ENCODE results near the gene LAMTOR1.
"Not testable (repeated sequence)": the region's sequence is repeated elsewhere in the genome, so short reads cannot be mapped to it uniquely, and the experiment has no call there.

LAMTOR1 gene

GRCh38 chr11:72102946-72103753, at the start of gene LAMTOR1:
TSS of gene LAMTOR1 (minus strand) at chr11:72103297. CDS start at chr11:72103224, 73 bp downstream.
- peak; percentile 95 for DNase-seq

- DNase-seq: no peak
Measured at GRCh38 chr11:72150882-72151281, 47.8 kb upstream of the LAMTOR1 start.

- DNase-seq: no peak
Measured at GRCh38 chr11:72146625-72147024, 43.5 kb upstream of the LAMTOR1 start.

GRCh38 chr11:72144807-72145565, 41.9 kb upstream of the LAMTOR1 start:
- DNase-seq: no peak

- not testable (repeated sequence) for DNase-seq
Measured at GRCh38 chr11:72142543-72142942, 39.4 kb upstream of the LAMTOR1 start.

- DNase-seq: not testable (repeated sequence)
Measured at GRCh38 chr11:72142086-72142485, 39.0 kb upstream of the LAMTOR1 start.

- DNase-seq: no peak
Measured at GRCh38 chr11:72141066-72141465, 38.0 kb upstream of the LAMTOR1 start.

- no peak for DNase-seq
Measured at GRCh38 chr11:72140661-72141060, 37.6 kb upstream of the LAMTOR1 start.

- DNase-seq: no peak
Measured at GRCh38 chr11:72139500-72139899, 36.4 kb upstream of the LAMTOR1 start.

GRCh38 chr11:72138821-72139390, 35.8 kb upstream of the LAMTOR1 start:
- DNase-seq: no peak

GRCh38 chr11:72136684-72137262, 33.7 kb upstream of the LAMTOR1 start:
- no peak for DNase-seq

GRCh38 chr11:72135891-72136683, 33.0 kb upstream of the LAMTOR1 start:
- no peak for DNase-seq

- DNase-seq: not testable (repeated sequence)
Measured at GRCh38 chr11:72135473-72135872, 32.4 kb upstream of the LAMTOR1 start, which contains the start of gene FOLR3. TSS of gene FOLR3 (plus strand) at chr11:72135725. CDS start at chr11:72135953, 228 bp downstream.

- no peak for DNase-seq
Measured at GRCh38 chr11:72132646-72133045, 29.5 kb upstream of the LAMTOR1 start.

GRCh38 chr11:72129381-72129780, 26.3 kb upstream of the LAMTOR1 start:
- DNase-seq: no peak

GRCh38 chr11:72127923-72128322, 24.8 kb upstream of the LAMTOR1 start:
- DNase-seq: no peak

- no peak for DNase-seq
Measured at GRCh38 chr11:72125956-72126355, 22.9 kb upstream of the LAMTOR1 start.

GRCh38 chr11:72124046-72124445, 20.9 kb upstream of the LAMTOR1 start:
- DNase-seq: no peak

GRCh38 chr11:72123117-72123653, 20.1 kb upstream of the LAMTOR1 start:
- DNase-seq: no peak

- DNase-seq: no peak
Measured at GRCh38 chr11:72122607-72123006, 19.5 kb upstream of the LAMTOR1 start.

GRCh38 chr11:72120930-72121329, 17.8 kb upstream of the LAMTOR1 start:
- no peak for DNase-seq

- DNase-seq: no peak
Measured at GRCh38 chr11:72119198-72119597, 16.1 kb upstream of the LAMTOR1 start.

Data from NCI-H1694 (cell line).